ENCODE data around the gene AKAP9. TPM values are rescaled to one million over a fixed set of nuclear protein-coding genes. Genes with fewer than 3 reads are reported as not detected.

AKAP9 gene
- total and polyA plus RNA-seq, 9 of the 15 experiments (the other 6 are each of a cell fraction or from before 2014, with no cell fraction given), result 25.5 to 80.9 (median 46.3) TPM

GRCh38 chr7:92034116-92034515 is 93.5 kb downstream of the AKAP9 start:
- no peaks in the 10 kb centered on the region for H3K79me2 ChIP-seq (ENCODE audit: control insufficient read depth, insufficient read depth, low read length)
- no peaks in the 10 kb centered on the region for H3K9me1 ChIP-seq (ENCODE audit: control insufficient read depth, insufficient read depth, low read length)
- H3K4me1 ChIP-seq (replicated peaks in 1 of 2; ENCODE audit: control insufficient read depth in 2 of 2, insufficient read depth in 2 of 2, low read length in 2 of 2), result no peaks in the 10 kb centered on the region
- no peak overlapping the region for H3K4me2 ChIP-seq (ENCODE audit: insufficient read depth, low read length)
- BruUV-seq (replicated peaks), result no TSS peak
- WGBS (ENCODE audit: insufficient coverage, low coverage, missing lambda C conversion rate), result 88% methylated on average over 2 of the region's 2 CpGs
- H2AFZ ChIP-seq (ENCODE audit: low read depth, low read length), result no peak overlapping the region
- in situ Hi-C loops (cut with MboI) (no loop called here), intact Hi-C loops (cut with micrococcal nuclease) (no loop called here)
- H3K4me3 ChIP-seq, result no peak overlapping the region
- no peaks in the 10 kb centered on the region for H3K27me3 ChIP-seq (ENCODE audit: control insufficient read depth in 2 of 2, insufficient read depth in 2 of 2, low read length in 2 of 2)
- H3K9ac ChIP-seq (ENCODE audit: insufficient read depth in 1 of 2, low read depth in 2 of 2, low read length in 2 of 2), result no peak overlapping the region
- H3K36me3 ChIP-seq (ENCODE audit: control insufficient read depth, insufficient read depth, low read length), result peaks cover 28% of the 10 kb centered on the region; the same call in 2 of the 3 replicates
- H4K20me1 ChIP-seq (replicated peaks; ENCODE audit: control insufficient read depth, insufficient read depth, low read length), result no peaks in the 10 kb centered on the region
- FAIRE-seq, result no peak
- no peak for TF ChIP-seq MAFK (IDR thresholded peaks at IDR 0.05; ENCODE audit: low read length)
- no peak for TF ChIP-seq RFX5 (IDR thresholded peaks at IDR 0.05; ENCODE audit: low read depth, low read length)
- TF ChIP-seq RBM34 (IDR thresholded peaks at IDR 0.05; ENCODE audit: borderline replicate concordance, insufficient read depth, low read length), result no peak
- TF ChIP-seq, protein P1, sequence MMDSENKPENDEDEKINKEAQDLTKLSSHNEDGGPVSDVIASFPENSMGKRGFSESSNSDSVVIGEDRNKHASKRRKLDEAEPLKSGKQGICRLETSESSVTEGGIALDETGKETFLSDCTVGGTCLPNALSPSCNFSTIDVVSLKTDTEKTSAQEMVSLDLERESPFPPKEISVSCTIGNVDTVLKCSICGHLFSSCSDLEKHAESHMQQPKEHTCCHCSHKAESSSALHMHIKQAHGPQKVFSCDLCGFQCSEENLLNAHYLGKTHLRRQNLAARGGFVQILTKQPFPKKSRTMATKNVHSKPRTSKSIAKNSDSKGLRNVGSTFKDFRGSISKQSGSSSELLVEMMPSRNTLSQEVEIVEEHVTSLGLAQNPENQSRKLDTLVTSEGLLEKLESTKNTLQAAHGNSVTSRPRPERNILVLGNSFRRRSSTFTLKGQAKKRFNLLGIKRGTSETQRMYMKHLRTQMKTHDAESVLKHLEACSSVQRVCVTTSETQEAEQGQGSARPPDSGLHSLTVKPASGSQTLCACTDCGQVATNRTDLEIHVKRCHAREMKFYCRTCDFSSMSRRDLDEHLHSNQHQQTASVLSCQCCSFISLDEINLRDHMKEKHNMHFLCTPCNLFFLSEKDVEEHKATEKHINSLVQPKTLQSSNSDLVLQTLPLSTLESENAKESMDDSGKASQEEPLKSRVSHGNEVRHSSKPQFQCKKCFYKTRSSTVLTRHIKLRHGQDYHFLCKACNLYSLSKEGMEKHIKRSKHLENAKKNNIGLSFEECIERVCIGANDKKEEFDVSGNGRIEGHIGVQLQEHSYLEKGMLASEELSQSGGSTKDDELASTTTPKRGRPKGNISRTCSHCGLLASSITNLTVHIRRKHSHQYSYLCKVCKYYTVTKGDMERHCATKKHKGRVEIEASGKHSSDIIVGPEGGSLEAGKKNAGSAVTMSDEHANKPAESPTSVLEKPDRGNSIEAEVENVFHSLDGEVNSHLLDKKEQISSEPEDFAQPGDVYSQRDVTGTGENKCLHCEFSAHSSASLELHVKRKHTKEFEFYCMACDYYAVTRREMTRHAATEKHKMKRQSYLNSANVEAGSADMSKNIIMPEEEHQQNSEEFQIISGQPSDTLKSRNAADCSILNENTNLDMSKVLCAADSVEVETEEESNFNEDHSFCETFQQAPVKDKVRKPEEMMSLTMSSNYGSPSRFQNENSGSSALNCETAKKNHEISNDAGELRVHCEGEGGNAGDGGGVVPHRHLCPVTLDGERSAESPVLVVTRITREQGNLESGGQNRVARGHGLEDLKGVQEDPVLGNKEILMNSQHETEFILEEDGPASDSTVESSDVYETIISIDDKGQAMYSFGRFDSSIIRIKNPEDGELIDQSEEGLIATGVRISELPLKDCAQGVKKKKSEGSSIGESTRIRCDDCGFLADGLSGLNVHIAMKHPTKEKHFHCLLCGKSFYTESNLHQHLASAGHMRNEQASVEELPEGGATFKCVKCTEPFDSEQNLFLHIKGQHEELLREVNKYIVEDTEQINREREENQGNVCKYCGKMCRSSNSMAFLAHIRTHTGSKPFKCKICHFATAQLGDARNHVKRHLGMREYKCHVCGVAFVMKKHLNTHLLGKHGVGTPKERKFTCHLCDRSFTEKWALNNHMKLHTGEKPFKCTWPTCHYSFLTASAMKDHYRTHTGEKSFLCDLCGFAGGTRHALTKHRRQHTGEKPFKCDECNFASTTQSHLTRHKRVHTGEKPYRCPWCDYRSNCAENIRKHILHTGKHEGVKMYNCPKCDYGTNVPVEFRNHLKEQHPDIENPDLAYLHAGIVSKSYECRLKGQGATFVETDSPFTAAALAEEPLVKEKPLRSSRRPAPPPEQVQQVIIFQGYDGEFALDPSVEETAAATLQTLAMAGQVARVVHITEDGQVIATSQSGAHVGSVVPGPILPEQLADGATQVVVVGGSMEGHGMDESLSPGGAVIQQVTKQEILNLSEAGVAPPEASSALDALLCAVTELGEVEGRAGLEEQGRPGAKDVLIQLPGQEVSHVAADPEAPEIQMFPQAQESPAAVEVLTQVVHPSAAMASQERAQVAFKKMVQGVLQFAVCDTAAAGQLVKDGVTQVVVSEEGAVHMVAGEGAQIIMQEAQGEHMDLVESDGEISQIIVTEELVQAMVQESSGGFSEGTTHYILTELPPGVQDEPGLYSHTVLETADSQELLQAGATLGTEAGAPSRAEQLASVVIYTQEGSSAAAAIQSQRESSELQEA (IDR thresholded peaks at IDR 0.05; ENCODE audit: low read depth), result no peak
- no peak for TF ChIP-seq NFE2L1 (tag; IDR thresholded peaks at IDR 0.05; ENCODE audit: borderline replicate concordance, low read depth)
- TF ChIP-seq, protein P2, sequence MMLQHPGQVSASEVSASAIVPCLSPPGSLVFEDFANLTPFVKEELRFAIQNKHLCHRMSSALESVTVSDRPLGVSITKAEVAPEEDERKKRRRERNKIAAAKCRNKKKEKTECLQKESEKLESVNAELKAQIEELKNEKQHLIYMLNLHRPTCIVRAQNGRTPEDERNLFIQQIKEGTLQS (IDR thresholded peaks at IDR 0.05), result no peak
- TF ChIP-seq, protein P2 (CRISPR knock-in tag; conservative IDR thresholded peaks at IDR 0.05), result no peak
- TF ChIP-seq TCF3 (CRISPR knock-in tag; IDR thresholded peaks at IDR 0.05), result no peak
- TF ChIP-seq, protein P3, sequence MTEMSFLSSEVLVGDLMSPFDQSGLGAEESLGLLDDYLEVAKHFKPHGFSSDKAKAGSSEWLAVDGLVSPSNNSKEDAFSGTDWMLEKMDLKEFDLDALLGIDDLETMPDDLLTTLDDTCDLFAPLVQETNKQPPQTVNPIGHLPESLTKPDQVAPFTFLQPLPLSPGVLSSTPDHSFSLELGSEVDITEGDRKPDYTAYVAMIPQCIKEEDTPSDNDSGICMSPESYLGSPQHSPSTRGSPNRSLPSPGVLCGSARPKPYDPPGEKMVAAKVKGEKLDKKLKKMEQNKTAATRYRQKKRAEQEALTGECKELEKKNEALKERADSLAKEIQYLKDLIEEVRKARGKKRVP (CRISPR knock-in tag; IDR thresholded peaks at IDR 0.05), result no peak
- no peak for TF ChIP-seq POLR2AphosphoS2 (IDR thresholded peaks at IDR 0.05; ENCODE audit: low read length)
- TF ChIP-seq KAT8 (IDR thresholded peaks at IDR 0.05; ENCODE audit: low read depth), result no peak
- DNase-seq (ENCODE audit: extremely low read depth in 1 of 4, low spot score in 3 of 4), result no peak
- ChIA-PET CTCF (ENCODE audit: low intra/inter-chr PET ratio) (no interaction called here), POLR2A (interaction anchor here (0.5 kb wide), 1 partner anchor 40 kb away, joined by 3 read pairs; no protein-coding TSS in a partner anchor)
- H3K27ac ChIP-seq (ENCODE audit: extremely low read depth, low read depth, low read length), result no peak overlapping the region
- H3K9me3 ChIP-seq (replicated peaks; ENCODE audit: control insufficient read depth, insufficient read depth, low read depth, low read length), result no peaks in the 10 kb centered on the region
- no peak for ATAC-seq
